GM21526 (cell line): ENCODE data around the gene GALNTL6.
"Not testable (repeated sequence)": the region's sequence is repeated elsewhere in the genome, so short reads cannot be mapped to it uniquely, and the experiment has no call there.

Experiments
- ATAC-seq: cut with Tn5 transposase; IDR thresholded peaks from one replicate; pipeline ENCODE4 v1.9.1; 2021; ENCODE audit warnings: moderate library complexity; ENCODE audit not compliant: unreplicated experiment, low FRiP score

The GALNTL6 gene

GRCh38 chr4:172836661-172837060 is 1023.5 kb downstream of the GALNTL6 start:
- ATAC-seq: no peak

- ATAC-seq: no peak
Measured at GRCh38 chr4:172838111-172838510, 1024.9 kb downstream of the GALNTL6 start.

GRCh38 chr4:172838943-172839342 is 1025.7 kb downstream of the GALNTL6 start:
- ATAC-seq: no peak

GRCh38 chr4:172842779-172843178 is 1029.6 kb downstream of the GALNTL6 start:
- ATAC-seq: no peak

GRCh38 chr4:172843192-172843591 is 1030.0 kb downstream of the GALNTL6 start:
- no peak for ATAC-seq

GRCh38 chr4:172844556-172844955 is 1031.4 kb downstream of the GALNTL6 start:
- ATAC-seq: no peak

- ATAC-seq: no peak
Measured at GRCh38 chr4:172845281-172845680, 1032.1 kb downstream of the GALNTL6 start.

GRCh38 chr4:172850838-172851237 is 1037.6 kb downstream of the GALNTL6 start:
- ATAC-seq: no peak

GRCh38 chr4:172851534-172851933 is 1038.3 kb downstream of the GALNTL6 start:
- ATAC-seq: no peak

GRCh38 chr4:172857026-172857425 is 1043.8 kb downstream of the GALNTL6 start:
- ATAC-seq: no peak

- ATAC-seq: no peak
Measured at GRCh38 chr4:172858731-172859230, 1045.6 kb downstream of the GALNTL6 start.

GRCh38 chr4:172865103-172865502 is 1051.9 kb downstream of the GALNTL6 start:
- no peak for ATAC-seq

GRCh38 chr4:172865531-172866127 is 1052.4 kb downstream of the GALNTL6 start:
- no peak for ATAC-seq

- ATAC-seq: no peak
Measured at GRCh38 chr4:172866421-172866820, 1053.2 kb downstream of the GALNTL6 start.

- ATAC-seq: no peak
Measured at GRCh38 chr4:172867835-172868234, 1054.6 kb downstream of the GALNTL6 start.

GRCh38 chr4:172868271-172868670 is 1055.1 kb downstream of the GALNTL6 start:
- no peak for ATAC-seq

- no peak for ATAC-seq
Measured at GRCh38 chr4:172869621-172870268, 1056.5 kb downstream of the GALNTL6 start.

GRCh38 chr4:172871381-172871780 is 1058.2 kb downstream of the GALNTL6 start:
- no peak for ATAC-seq

GRCh38 chr4:172874944-172875343 is 1061.7 kb downstream of the GALNTL6 start:
- ATAC-seq: no peak

GRCh38 chr4:172876394-172876793 is 1063.2 kb downstream of the GALNTL6 start:
- ATAC-seq: no peak

GRCh38 chr4:172881645-172882044 is 1068.4 kb downstream of the GALNTL6 start:
- ATAC-seq: no peak

- ATAC-seq: not testable (repeated sequence)
Measured at GRCh38 chr4:172887358-172887757, 1074.2 kb downstream of the GALNTL6 start.
